ENCODE results near the gene MERTK.
"Not testable (repeated sequence)": the region's sequence is repeated elsewhere in the genome, so short reads cannot be mapped to it uniquely, and the experiment has no call there.

The MERTK gene

DNA sequence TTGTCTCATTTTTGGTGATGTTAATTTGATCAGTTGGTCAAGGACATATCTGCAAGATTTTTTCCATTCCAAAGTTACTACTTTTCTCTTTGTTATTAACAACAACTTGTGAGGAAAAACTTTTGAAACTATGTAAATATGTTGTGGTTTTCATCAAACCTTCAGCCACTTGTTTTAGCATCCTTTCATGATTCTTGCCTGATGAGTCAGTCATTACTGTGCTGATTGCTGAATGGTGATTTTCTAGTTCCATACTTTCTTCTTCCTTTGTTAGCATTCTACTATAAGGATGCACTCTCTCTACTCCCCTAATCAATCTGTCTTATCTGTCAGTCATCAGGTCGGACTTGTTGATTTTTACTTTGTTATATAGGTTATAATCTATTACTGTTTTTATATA lies 167.6 kb downstream of the MERTK start:
- Histone ChIP-seq H3K9me3 (replicated peaks in 1 of 11) (peaks cover 11 to 41% (median 33%) of the 10 kb centered on the region in 11 experiments; a peak in 21 of 22 replicates), H3K4me2 (peak overlapping the region in 5 of 11 experiments; percentile 1 to 59 (median 33); a peak in 7 of 22 replicates), H3K9ac (no peak overlapping the region), H4K20me1 (peaks cover 0 to 82% (median 0%) of the 10 kb centered on the region in 11 experiments; a peak in 6 of 22 replicates), H3K4me1 (peaks cover 0 to 55% (median 18%) of the 10 kb centered on the region in 10 experiments; a peak in 15 of 20 replicates), H3K27ac (0 out of 22 replicates have a peak overlapping the region, but pooled peaks of 1 of the 11 experiments have one; percentile 18), H3K36me3 (peaks cover 91 to 100% (median 98%) of the 10 kb centered on the region in 11 experiments), H3K4me3 (no peak overlapping the region), H3K27me3 (no peaks in the 10 kb centered on the region)
- no peak for TF ChIP-seq Cebpa-rat (IDR thresholded peaks at IDR 0.05)

DNA sequence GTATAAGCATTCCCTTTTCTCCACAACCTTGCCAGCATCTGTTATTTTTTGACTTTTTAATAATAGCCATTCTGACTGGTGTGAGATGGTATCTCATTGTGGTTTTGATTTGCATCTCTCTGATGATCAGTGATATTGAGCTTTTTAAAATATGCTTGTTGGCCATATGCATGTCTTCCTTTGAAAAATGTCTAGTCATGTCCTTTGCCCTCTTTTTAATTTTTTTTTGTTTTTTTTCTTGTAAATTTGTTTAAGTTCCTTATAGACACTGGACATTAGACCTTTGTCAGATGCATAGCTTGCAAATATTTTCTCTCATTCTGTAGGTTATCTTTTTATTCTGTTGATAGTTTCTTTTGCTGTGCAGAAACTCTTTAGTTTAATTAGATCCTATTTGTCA lies 171.4 kb downstream of the MERTK start:
- Histone ChIP-seq H4K20me1 (peaks cover 0 to 78% (median 0%) of the 10 kb centered on the region in 11 experiments; a peak in 5 of 22 replicates), H3K9me3 (replicated peaks in 1 of 11) (peaks cover 32 to 73% (median 62%) of the 10 kb centered on the region in 11 experiments; a peak in 21 of 22 replicates), H3K4me1 (peaks cover 0 to 38% (median 18%) of the 10 kb centered on the region in 10 experiments; a peak in 15 of 20 replicates), H3K36me3 (peaks cover 89 to 99% (median 95%) of the 10 kb centered on the region in 11 experiments)
- H3K9ac ChIP-seq, H3K27ac ChIP-seq, H3K27me3 ChIP-seq, H3K4me3 ChIP-seq, H3K4me2 ChIP-seq: not testable (repeated sequence)

DNA sequence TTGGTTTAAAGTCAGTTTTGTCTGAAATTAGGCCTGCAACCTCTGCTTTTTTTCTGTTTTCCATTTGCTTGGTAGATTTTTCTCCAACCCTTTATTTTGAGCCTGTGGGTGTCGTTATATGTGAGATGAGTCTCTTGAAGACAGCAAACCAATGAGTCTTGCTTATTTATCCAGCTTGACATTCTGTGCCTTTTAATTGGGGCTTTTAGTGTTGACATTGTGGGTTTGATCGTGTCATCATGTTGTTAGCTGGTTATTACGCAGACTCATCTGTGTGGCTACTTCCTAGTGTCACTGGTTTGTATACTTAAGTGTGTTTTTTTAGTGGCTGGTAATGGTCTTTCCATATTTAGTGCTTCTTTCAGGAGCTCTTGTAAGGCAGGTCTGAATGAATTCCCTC lies 175.5 kb downstream of the MERTK start:
- Histone ChIP-seq H3K4me2 (peak overlapping the region in 2 of 11 experiments; percentile 11 to 53; a peak in 2 of 22 replicates), H3K27me3 (no peaks in the 10 kb centered on the region), H3K9ac (no peak overlapping the region), H4K20me1 (peaks cover 0 to 88% (median 0%) of the 10 kb centered on the region in 11 experiments; a peak in 6 of 22 replicates), H3K9me3 (replicated peaks in 1 of 11) (peaks cover 32 to 54% (median 49%) of the 10 kb centered on the region in 11 experiments; a peak in 21 of 22 replicates), H3K27ac (no peak overlapping the region), H3K36me3 (peaks cover 75 to 99% (median 92%) of the 10 kb centered on the region in 11 experiments), H3K4me1 (peaks cover 0 to 30% (median 0%) of the 10 kb centered on the region in 10 experiments; a peak in 6 of 20 replicates), H3K4me3 (no peak overlapping the region)
- TF ChIP-seq Cebpa-rat (IDR thresholded peaks at IDR 0.05), result no peak

DNA sequence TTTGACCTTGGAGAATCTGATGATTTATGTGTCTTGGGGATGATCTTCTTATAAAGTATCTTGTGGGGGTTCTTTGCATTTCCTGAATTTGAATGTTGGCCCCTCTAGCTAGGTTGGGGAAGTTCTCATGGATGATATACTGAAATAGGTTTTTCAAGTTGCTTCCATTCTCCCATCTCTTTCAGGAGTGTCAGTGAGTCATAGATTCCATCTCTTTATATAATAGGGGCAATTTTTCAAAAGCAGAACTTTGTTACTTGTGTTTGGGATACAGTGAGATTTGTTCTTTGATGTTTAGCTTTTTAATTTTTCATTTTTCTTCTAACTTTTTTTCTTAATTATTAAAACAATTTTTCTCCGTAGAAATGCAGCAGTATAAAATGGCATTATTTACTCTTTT lies 176.1 kb downstream of the MERTK start:
- Histone ChIP-seq H3K4me3 (no peak overlapping the region), H3K27ac (no peak overlapping the region), H3K9me3 (replicated peaks in 1 of 11) (peaks cover 27 to 48% (median 43%) of the 10 kb centered on the region in 11 experiments; a peak in 21 of 22 replicates), H3K27me3 (no peaks in the 10 kb centered on the region), H3K4me1 (peaks cover 0 to 30% (median 0%) of the 10 kb centered on the region in 10 experiments; a peak in 6 of 20 replicates), H3K36me3 (peaks cover 75 to 99% (median 91%) of the 10 kb centered on the region in 11 experiments), H3K4me2 (peak overlapping the region in 1 of 11 experiments; percentile 53; a peak in 1 of 22 replicates), H3K9ac (no peak overlapping the region), H4K20me1 (peaks cover 0 to 91% (median 0%) of the 10 kb centered on the region in 11 experiments; a peak in 6 of 22 replicates)
- no peak for TF ChIP-seq Cebpa-rat (IDR thresholded peaks at IDR 0.05)

DNA sequence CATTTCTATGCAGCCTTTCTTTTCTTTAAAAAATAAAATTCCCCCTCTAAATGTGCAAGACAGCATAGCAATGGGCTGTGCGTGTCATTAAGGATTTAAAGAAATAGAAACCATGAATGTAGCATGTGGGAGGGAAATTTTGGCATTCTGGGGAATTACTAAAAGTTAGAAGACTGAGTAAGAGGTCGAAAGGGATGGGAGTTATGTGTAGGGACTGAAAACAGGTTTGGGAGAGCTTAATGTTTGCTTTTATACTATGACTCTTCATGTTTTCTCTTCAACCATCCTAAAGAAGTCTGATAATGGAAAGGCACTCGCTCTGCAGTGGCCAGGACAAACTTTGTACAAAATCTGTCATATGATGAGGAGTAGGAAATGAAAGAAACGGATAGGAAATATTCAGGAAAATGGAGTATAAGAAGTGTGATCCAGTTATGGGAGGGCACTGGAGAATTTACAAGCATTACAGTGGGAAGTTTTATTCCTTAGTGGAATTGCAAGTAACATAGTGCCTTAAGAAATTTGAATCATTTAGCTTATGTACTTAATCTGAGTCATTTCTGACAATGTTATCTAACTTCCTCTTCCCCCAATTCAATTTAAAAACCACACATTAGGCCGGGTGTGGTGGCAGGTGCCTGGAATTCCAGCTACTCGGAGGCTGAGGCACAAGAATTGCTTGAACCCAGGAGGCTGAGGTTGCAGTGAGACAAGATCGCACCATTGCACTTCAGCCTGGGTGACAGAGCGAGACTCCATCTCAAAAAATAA lies 177.3 kb downstream of the MERTK start:
- Histone ChIP-seq H3K4me3 (no peak overlapping the region), H3K27ac (no peak overlapping the region), H3K4me2 (peak overlapping the region in 2 of 11 experiments; percentile 39 to 53; a peak in 3 of 22 replicates), H3K9me3 (replicated peaks in 1 of 11) (peaks cover 20 to 36% (median 32%) of the 10 kb centered on the region in 11 experiments; a peak in 20 of 22 replicates), H3K36me3 (peaks cover 70 to 99% (median 90%) of the 10 kb centered on the region in 11 experiments), H3K4me1 (peaks cover 0 to 30% (median 0%) of the 10 kb centered on the region in 10 experiments; a peak in 6 of 20 replicates), H4K20me1 (peaks cover 0 to 87% (median 0%) of the 10 kb centered on the region in 11 experiments; a peak in 6 of 22 replicates), H3K27me3 (no peaks in the 10 kb centered on the region), H3K9ac (no peak overlapping the region)
- no peak for TF ChIP-seq Cebpa-rat (IDR thresholded peaks at IDR 0.05)

DNA sequence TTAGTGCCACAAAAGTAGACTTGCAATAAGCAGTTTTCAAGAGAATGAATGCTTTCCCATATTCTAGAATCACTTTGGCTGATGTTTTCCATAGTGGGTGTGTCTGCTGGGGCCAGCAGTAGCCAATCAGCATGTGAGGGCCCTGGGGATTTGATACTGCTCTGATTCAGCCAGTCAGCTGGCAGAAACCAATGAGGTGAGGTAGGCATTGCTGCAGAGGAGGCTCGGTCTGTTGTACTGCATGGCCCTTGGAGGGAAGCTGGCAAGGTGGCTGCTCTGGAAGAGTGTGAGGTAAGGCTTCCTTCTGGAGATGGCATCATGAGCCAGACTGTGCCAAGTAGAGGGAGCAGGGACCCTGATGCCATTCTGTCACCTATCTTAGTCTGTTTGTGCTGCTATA lies 179.4 kb downstream of the MERTK start:
- H3K27me3 ChIP-seq, result no peaks in the 10 kb centered on the region
- H3K4me3 ChIP-seq, result no peak overlapping the region
- peaks cover 0 to 30% (median 0%) of the 10 kb centered on the region in 10 experiments; a peak in 6 of 20 replicates for H3K4me1 ChIP-seq
- peaks cover 0 to 94% (median 0%) of the 10 kb centered on the region in 11 experiments; a peak in 6 of 22 replicates for H4K20me1 ChIP-seq
- H3K36me3 ChIP-seq, result peaks cover 72 to 100% (median 91%) of the 10 kb centered on the region in 11 experiments
- no peak overlapping the region for H3K4me2 ChIP-seq
- no peak overlapping the region for H3K9ac ChIP-seq
- TF ChIP-seq Cebpa-rat (IDR thresholded peaks at IDR 0.05), result no peak
- no peak overlapping the region for H3K27ac ChIP-seq
- peaks cover 12 to 18% (median 17%) of the 10 kb centered on the region in 11 experiments; a peak in 20 of 22 replicates for H3K9me3 ChIP-seq (replicated peaks in 1 of 11)
